ENCODE measurements around the gene STARD13. TPM values are rescaled to one million over a fixed set of nuclear protein-coding genes. Genes with fewer than 3 reads are reported as not detected.

The STARD13 gene
- total and polyA plus RNA-seq, 8 donors = 21.9 to 43.6 (median 24.6) TPM

GRCh38 chr13:33154911-33155310, 130.6 kb downstream of the STARD13 start:
- no peaks in the 10 kb centered on the region for H3K27me3 ChIP-seq
- ATAC-seq (no peak), DNase-seq (peak in 1 of 4 donors; percentile 72)
- intact Hi-C loops (cut with DNase I) = no loop called here
- H3K9me3 ChIP-seq = no peaks in the 10 kb centered on the region
- no peak overlapping the region for H3K27ac ChIP-seq
- H3K4me3 ChIP-seq = no peak overlapping the region
- peaks cover 0 to 15% of the 10 kb centered on the region in 2 donors for H3K36me3 ChIP-seq
- H3K4me1 ChIP-seq = peaks cover 0 to 6% of the 10 kb centered on the region in 2 donors
- TF ChIP-seq CTCF (IDR thresholded peaks at IDR 0.05) = no peak

- no peak overlapping the region for H3K4me3 ChIP-seq
- no peaks in the 10 kb centered on the region for H3K9me3 ChIP-seq
- intact Hi-C loops (cut with DNase I) = no loop called here
- peaks cover 0 to 13% of the 10 kb centered on the region in 2 donors for H3K36me3 ChIP-seq
- peak overlapping the region in 1 of 2 donors; percentile 24 for H3K27ac ChIP-seq
- DNase-seq (peak in 1 of 4 donors; percentile 71), ATAC-seq (peak; percentile 49)
- peaks cover 0 to 6% of the 10 kb centered on the region in 2 donors for H3K4me1 ChIP-seq
- H3K27me3 ChIP-seq = no peaks in the 10 kb centered on the region
- no peak for TF ChIP-seq CTCF (IDR thresholded peaks at IDR 0.05)
Observed at GRCh38 chr13:33153421-33154404, 131.8 kb downstream of the STARD13 start.

GRCh38 chr13:33152389-33152788, 133.2 kb downstream of the STARD13 start:
- H3K27me3 ChIP-seq = no peaks in the 10 kb centered on the region
- ATAC-seq = peak; percentile 41
- no peak for DNase-seq
- H3K27ac ChIP-seq = no peak overlapping the region
- intact Hi-C loops (cut with DNase I) = no loop called here
- H3K4me1 ChIP-seq = peaks cover 0 to 6% of the 10 kb centered on the region in 2 donors
- H3K4me3 ChIP-seq = no peak overlapping the region
- TF ChIP-seq CTCF (IDR thresholded peaks at IDR 0.05) = no peak
- no peaks in the 10 kb centered on the region for H3K9me3 ChIP-seq
- peaks cover 0 to 5% of the 10 kb centered on the region in 2 donors for H3K36me3 ChIP-seq

GRCh38 chr13:33150662-33151061, 134.9 kb downstream of the STARD13 start:
- no peaks in the 10 kb centered on the region for H3K27me3 ChIP-seq
- peaks cover 0 to 5% of the 10 kb centered on the region in 2 donors for H3K36me3 ChIP-seq
- no peaks in the 10 kb centered on the region for H3K9me3 ChIP-seq
- H3K4me1 ChIP-seq = peaks cover 0 to 6% of the 10 kb centered on the region in 2 donors
- H3K27ac ChIP-seq = no peak overlapping the region
- no peak overlapping the region for H3K4me3 ChIP-seq
- DNase-seq (no peak), ATAC-seq (no peak)
- no peak for TF ChIP-seq CTCF (IDR thresholded peaks at IDR 0.05)
- intact Hi-C loops (cut with DNase I) = no loop called here

- DNase-seq (no peak), ATAC-seq (no peak)
- Histone ChIP-seq H3K27ac (no peak overlapping the region), H3K4me3 (no peak overlapping the region), H3K9me3 (no peaks in the 10 kb centered on the region), H3K4me1 (peaks cover 0 to 6% of the 10 kb centered on the region in 2 donors), H3K27me3 (no peaks in the 10 kb centered on the region), H3K36me3 (peaks cover 0 to 5% of the 10 kb centered on the region in 2 donors)
- intact Hi-C loops (cut with DNase I) = no loop called here
- no peak for TF ChIP-seq CTCF (IDR thresholded peaks at IDR 0.05)
Observed at GRCh38 chr13:33150126-33150525, 135.4 kb downstream of the STARD13 start.

Measured in left lung (tissue), 10 donors.